Smooth muscle cell (in vitro differentiated cells): Measurements from ENCODE around the gene SEZ6. TPM values are rescaled to one million over a fixed set of nuclear protein-coding genes. Genes with fewer than 3 reads are reported as not detected.

Source experiments
- DNase-seq: peaks from one replicate; lab custom pipeline; 2025; ENCODE audit not compliant: unreplicated experiment; lab: John Stamatoyannopoulos, UW
- H2AFZ ChIP-seq: fragments of 200-600 bp; sonication (generic); 2 replicates; pipeline ENCODE4 v1.6.0; 2016; ENCODE audit warnings: antibody characterized with exemption, low read depth, mild to moderate bottlenecking
- H3F3A ChIP-seq: fragments of 200-600 bp; sonication (generic); 2 replicates; pipeline ENCODE4 v1.6.0; 2017; ENCODE audit warnings: antibody characterized with exemption, low read depth
- H3K27ac ChIP-seq: fragments of 200-600 bp; sonication (generic); 2 replicates; pipeline ENCODE4 v1.5.1; 2016; ENCODE audit warnings: low read depth, mild to moderate bottlenecking
- H3K27me3 ChIP-seq: fragments of 200-600 bp; sonication (generic); 2 replicates; pipeline ENCODE4 v1.6.1; 2016; ENCODE audit warnings: low read depth, mild to moderate bottlenecking
- H3K36me3 ChIP-seq: fragments of 200-600 bp; sonication (generic); 2 replicates; pipeline ENCODE4 v1.5.1; 2016; ENCODE audit warnings: low read depth
- H3K4me1 ChIP-seq: fragments of 200-600 bp; sonication (generic); 2 replicates; pipeline ENCODE4 v1.5.1; 2016; ENCODE audit warnings: low read depth
- H3K4me2 ChIP-seq: fragments of 200-600 bp; sonication (generic); 2 replicates; pipeline ENCODE4 v1.6.0; 2016; ENCODE audit warnings: mild to moderate bottlenecking
- H3K4me3 ChIP-seq: fragments of 200-600 bp; sonication (generic); 2 replicates; pipeline ENCODE4 v1.5.1; 2016; ENCODE audit warnings: mild to moderate bottlenecking
- H3K79me2 ChIP-seq: fragments of 200-600 bp; sonication (generic); 2 replicates; pipeline ENCODE4 v1.6.0; 2016; ENCODE audit warnings: low read depth, mild to moderate bottlenecking
- H3K9ac ChIP-seq: fragments of 200-600 bp; sonication (generic); 2 replicates; pipeline ENCODE4 v1.6.0; 2016; ENCODE audit warnings: low read depth
- H3K9me3 ChIP-seq: fragments of 200-600 bp; sonication (generic); replicated peaks from 2 replicates; pipeline ENCODE4 v1.5.1; 2016; ENCODE audit warnings: low read depth
- H4K20me1 ChIP-seq: fragments of 200-600 bp; sonication (generic); 2 replicates; pipeline ENCODE4 v1.6.0; 2016; ENCODE audit warnings: low read depth
- WGBS: methylation state at CpG from one replicate; pipeline ENCODE4 v1.1.7; 2016; ENCODE audit warnings: low lambda C conversion rate; 5-methylcytosine and 5-hydroxymethylcytosine counted together
- polyA plus RNA-seq: library from polyadenylated mRNA; unstranded; fragments of >200 nt; fragmentation: Nextera tagmentation; extraction: Ambion mirVana; gene quantifications from 2 replicates; pipeline ENCODE4 v1.2.1, GENCODE V29; 2016
- total RNA-seq: library from RNA; depleted of rRNA; stranded (reverse); fragments of >200 nt; gene quantifications from 2 replicates; pipeline ENCODE4 v1.2.3, GENCODE V29; 2014
- TF ChIP-seq, protein P1 (sequence below): fragments of 200-600 bp; sonication (generic); IDR thresholded peaks from 2 replicates; pipeline ENCODE4 v1.5.1; 2017; ENCODE audit warnings: borderline replicate concordance, mild to moderate bottlenecking, antibody characterized with exemption; ENCODE audit not compliant: insufficient read depth, poor library complexity, severe bottlenecking

The SEZ6 gene
- total and polyA plus RNA-seq, 2 experiments from 2014 or later: not detected

DNA sequence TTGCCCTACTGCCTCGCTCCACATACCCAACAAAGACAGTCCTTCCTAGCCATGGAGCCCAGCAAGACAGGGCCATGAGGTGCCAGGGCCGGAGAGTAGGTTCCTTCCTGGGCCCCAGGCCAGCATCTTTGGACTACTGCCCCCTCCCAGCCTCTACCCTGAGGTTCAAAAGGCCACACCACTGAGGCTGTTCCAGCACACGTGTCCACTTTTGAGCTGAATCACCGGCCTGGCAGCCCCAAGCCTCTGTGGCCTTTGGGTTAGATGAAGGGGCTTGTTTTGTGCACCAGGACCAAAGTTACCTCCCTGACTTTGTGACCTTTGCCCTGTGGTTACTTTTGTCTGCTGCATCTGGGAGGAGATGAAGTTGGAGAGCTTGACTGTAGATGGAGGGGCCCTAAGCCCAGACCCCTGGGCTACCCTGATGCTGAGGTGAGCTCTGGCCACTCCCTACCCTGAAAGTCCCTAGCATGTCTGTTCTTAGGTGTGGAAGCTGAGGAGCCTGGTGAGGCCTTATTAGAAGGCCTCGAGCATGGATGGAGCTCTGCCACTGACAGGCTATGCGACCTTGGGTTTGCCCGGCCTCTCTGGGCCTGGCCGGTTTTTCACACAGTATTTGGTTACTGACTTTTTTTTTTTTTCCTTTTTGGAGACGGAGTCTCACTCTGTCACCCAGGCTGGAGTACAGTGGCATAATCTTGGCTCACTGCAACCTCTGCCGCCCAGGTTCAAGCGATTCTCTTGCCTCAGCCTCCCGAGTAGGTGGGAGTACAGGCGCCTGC lies 12.0 kb downstream of the SEZ6 start:
- DNase-seq: no peak
- H3K36me3 ChIP-seq: no peaks in the 10 kb centered on the region
- H3K79me2 ChIP-seq: no peaks in the 10 kb centered on the region
- no peak overlapping the region for H2AFZ ChIP-seq
- no peak overlapping the region for H3K9ac ChIP-seq
- H3K4me1 ChIP-seq: no peaks in the 10 kb centered on the region
- no peaks in the 10 kb centered on the region for H3F3A ChIP-seq
- H3K27me3 ChIP-seq: peaks cover 9% of the 10 kb centered on the region
- no peak overlapping the region for H3K4me3 ChIP-seq
- no peak overlapping the region for H3K4me2 ChIP-seq
- 95% methylated on average over 13 of the region's 13 CpGs for WGBS
- H3K9me3 ChIP-seq: no peaks in the 10 kb centered on the region
- TF ChIP-seq, protein P1, sequence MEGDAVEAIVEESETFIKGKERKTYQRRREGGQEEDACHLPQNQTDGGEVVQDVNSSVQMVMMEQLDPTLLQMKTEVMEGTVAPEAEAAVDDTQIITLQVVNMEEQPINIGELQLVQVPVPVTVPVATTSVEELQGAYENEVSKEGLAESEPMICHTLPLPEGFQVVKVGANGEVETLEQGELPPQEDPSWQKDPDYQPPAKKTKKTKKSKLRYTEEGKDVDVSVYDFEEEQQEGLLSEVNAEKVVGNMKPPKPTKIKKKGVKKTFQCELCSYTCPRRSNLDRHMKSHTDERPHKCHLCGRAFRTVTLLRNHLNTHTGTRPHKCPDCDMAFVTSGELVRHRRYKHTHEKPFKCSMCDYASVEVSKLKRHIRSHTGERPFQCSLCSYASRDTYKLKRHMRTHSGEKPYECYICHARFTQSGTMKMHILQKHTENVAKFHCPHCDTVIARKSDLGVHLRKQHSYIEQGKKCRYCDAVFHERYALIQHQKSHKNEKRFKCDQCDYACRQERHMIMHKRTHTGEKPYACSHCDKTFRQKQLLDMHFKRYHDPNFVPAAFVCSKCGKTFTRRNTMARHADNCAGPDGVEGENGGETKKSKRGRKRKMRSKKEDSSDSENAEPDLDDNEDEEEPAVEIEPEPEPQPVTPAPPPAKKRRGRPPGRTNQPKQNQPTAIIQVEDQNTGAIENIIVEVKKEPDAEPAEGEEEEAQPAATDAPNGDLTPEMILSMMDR: no peak
- H4K20me1 ChIP-seq: no peaks in the 10 kb centered on the region
- H3K27ac ChIP-seq: no peak overlapping the region

DNA sequence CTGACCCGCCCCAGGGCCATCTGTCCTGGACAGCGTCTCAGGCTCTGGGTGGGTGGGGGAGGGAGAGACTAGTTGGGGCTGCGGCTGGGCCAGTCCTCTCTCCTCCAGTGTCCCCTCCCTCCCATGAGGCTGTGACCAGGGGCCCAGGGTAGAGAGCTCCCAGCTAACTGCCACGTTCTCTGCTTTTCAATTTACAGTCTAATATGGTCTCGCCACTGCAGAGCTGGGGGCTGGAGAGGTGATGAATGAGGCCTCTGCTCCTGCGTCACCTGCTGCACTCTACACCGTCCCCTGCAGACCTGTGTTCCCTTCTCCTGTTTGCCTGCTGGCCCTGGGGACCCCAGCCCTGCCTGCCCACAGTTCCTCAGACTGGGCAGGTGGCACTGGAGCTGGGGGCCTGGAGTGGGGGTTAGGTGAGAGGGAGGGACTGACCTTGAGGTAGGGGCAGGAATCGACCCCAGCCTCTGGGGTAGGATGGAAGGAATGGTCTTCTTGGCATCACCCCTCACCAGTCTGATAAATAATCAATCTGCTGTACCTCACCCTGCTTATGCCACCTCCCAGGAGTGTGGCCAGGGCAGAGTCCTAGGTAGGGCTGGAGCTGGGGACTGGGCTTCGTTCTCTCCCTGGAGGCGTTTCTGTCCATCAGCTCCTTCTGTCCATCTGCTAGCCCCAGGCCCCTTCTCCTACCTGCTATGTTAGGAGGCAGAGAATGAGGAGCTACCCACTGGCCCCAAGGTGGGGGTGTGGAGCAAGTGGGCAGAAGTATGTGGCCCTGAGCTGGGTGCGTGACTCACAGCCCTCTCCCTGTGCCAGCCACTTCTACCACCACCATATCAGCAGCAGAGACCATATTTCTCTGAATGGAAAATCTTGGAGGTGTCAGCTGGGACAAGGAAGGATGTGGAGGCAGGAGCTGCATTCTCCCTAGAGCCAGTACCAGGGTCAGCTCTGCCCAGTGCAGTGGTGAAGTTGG lies 12.9 kb downstream of the SEZ6 start:
- TF ChIP-seq, protein P1: no peak
- H4K20me1 ChIP-seq: no peaks in the 10 kb centered on the region
- no peaks in the 10 kb centered on the region for H3F3A ChIP-seq
- H3K27me3 ChIP-seq: peaks cover 6% of the 10 kb centered on the region
- H3K27ac ChIP-seq: no peak overlapping the region
- no peaks in the 10 kb centered on the region for H3K4me1 ChIP-seq
- no peak overlapping the region for H3K9ac ChIP-seq
- H3K4me2 ChIP-seq: no peak overlapping the region
- no peak overlapping the region for H3K4me3 ChIP-seq
- no peaks in the 10 kb centered on the region for H3K36me3 ChIP-seq
- 80% methylated on average over 11 of the region's 11 CpGs for WGBS
- H3K79me2 ChIP-seq: no peaks in the 10 kb centered on the region
- H2AFZ ChIP-seq: no peak overlapping the region
- no peaks in the 10 kb centered on the region for H3K9me3 ChIP-seq
- DNase-seq: no peak

DNA sequence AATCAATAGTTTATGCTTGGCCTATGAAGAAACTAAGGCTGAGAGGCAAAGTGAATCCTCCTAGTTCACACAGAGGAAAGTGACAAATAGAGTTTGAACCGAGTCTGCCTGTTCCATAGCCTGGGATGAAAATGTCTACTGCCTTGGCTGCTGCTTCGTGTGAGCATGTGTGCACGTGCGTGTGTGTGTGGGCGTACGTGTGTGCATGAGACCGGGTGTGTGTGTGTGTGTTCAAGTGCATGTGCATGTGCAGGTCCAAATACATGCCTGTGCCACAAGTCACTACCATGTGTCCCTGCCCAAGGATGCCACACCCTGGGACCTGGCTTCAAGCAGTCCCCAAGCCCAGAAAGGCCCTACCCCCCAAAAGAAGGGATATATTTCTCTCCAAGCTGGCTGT lies 13.6 kb downstream of the SEZ6 start:
- Histone ChIP-seq H3K79me2 (no peaks in the 10 kb centered on the region), H4K20me1 (no peaks in the 10 kb centered on the region), H3K9me3 (no peaks in the 10 kb centered on the region), H3K4me3 (no peak overlapping the region), H3K4me1 (peaks cover 3% of the 10 kb centered on the region), H2AFZ (no peak overlapping the region), H3K9ac (no peak overlapping the region), H3K4me2 (no peak overlapping the region), H3K27ac (no peak overlapping the region), H3F3A (no peaks in the 10 kb centered on the region), H3K36me3 (no peaks in the 10 kb centered on the region), H3K27me3 (peaks cover 6% of the 10 kb centered on the region)
- no peak for DNase-seq
- 88% methylated on average over 7 of the region's 7 CpGs for WGBS
- TF ChIP-seq, protein P1: no peak
